HepG2 (cell line): ENCODE results near the gene ASIC3. TPM values are rescaled to one million over a fixed set of nuclear protein-coding genes. Genes with fewer than 3 reads are reported as not detected.

Source experiments
- ATM ChIP-seq: fragments of 450-650 bp; IDR thresholded peaks from 2 replicates; pipeline ENCODE4 v1.7.1; 2017; ENCODE audit warnings: mild to moderate bottlenecking, borderline replicate concordance
- CSRNP1 ChIP-seq: sonication (generic); formaldehyde crosslinking; IDR thresholded peaks from 2 replicates; pipeline ENCODE4 v1.8.1; 2023; ENCODE audit warnings: mild to moderate bottlenecking, missing genetic modification reagents
- DPF2 ChIP-seq: sonication (generic); formaldehyde crosslinking; IDR thresholded peaks from 2 replicates; pipeline ENCODE4 v1.4.0; 2020; ENCODE audit warnings: mild to moderate bottlenecking, low read depth, missing genetic modification reagents, borderline replicate concordance
- KDM4B ChIP-seq: sonication (generic); formaldehyde crosslinking; IDR thresholded peaks from 2 replicates; pipeline ENCODE4 v1.4.0; 2020; ENCODE audit warnings: missing genetic modification reagents
- MATR3 ChIP-seq: sonication (generic); formaldehyde crosslinking; IDR thresholded peaks from 2 replicates; pipeline ENCODE4 v1.4.0; 2020; ENCODE audit warnings: missing genetic modification reagents
- MEIS2 ChIP-seq: sonication (generic); formaldehyde crosslinking; IDR thresholded peaks from 2 replicates; pipeline ENCODE4 v1.9.0; 2021; ENCODE audit warnings: mild to moderate bottlenecking, missing genetic modification reagents
- MLX ChIP-seq: IDR thresholded peaks from 2 replicates; pipeline ENCODE4 v1.6.1; 2016
- NCOA5 ChIP-seq: sonication (generic); formaldehyde crosslinking; IDR thresholded peaks from 2 replicates; pipeline ENCODE4 v1.4.0; 2020; ENCODE audit warnings: missing genetic modification reagents
- NFIC ChIP-seq: IDR thresholded peaks from 2 replicates; pipeline ENCODE4 v1.6.1; 2012; ENCODE audit warnings: mild to moderate bottlenecking, low read length, inconsistent platforms
- NR1H2 ChIP-seq: sonication (generic); formaldehyde crosslinking; IDR thresholded peaks from 2 replicates; pipeline ENCODE4 v1.8.1; 2022; ENCODE audit warnings: low read depth, missing genetic modification reagents, borderline replicate concordance
- RBM22 ChIP-seq: fragments of 200-400 bp; formaldehyde crosslinking; optimal IDR thresholded peaks from 2 replicates; pipeline ENCODE3; 2017; ENCODE audit warnings: mild to moderate bottlenecking, low read length, moderate library complexity
- RBM39 ChIP-seq: fragments of 200-400 bp; formaldehyde crosslinking; IDR thresholded peaks from one replicate; pipeline ENCODE4 v1.6.1; 2018; ENCODE audit warnings: antibody characterized with exemption, mild to moderate bottlenecking, low read depth, low read length; ENCODE audit not compliant: poor library complexity, severe bottlenecking
- RCOR2 ChIP-seq: IDR thresholded peaks from 2 replicates; pipeline ENCODE4 v1.6.1; 2016; ENCODE audit warnings: missing biosample characterization, missing genetic modification reagents
- SMAD9 ChIP-seq: sonication (generic); formaldehyde crosslinking; IDR thresholded peaks from 2 replicates; pipeline ENCODE4 v1.5.1; 2020; ENCODE audit warnings: mild to moderate bottlenecking, missing genetic modification reagents
- SMC3 ChIP-seq: IDR thresholded peaks from 2 replicates; pipeline ENCODE4 v1.6.1; 2011; ENCODE audit warnings: low read length, improper control_type of control experiment
- SNAPC5 ChIP-seq: sonication (generic); formaldehyde crosslinking; IDR thresholded peaks from 2 replicates; pipeline ENCODE4 v1.8.1; 2023; ENCODE audit warnings: mild to moderate bottlenecking, missing genetic modification reagents, borderline replicate concordance
- STAT5B ChIP-seq: sonication (generic); formaldehyde crosslinking; IDR thresholded peaks from 2 replicates; pipeline ENCODE4 v1.4.0; 2020; ENCODE audit warnings: missing genetic modification reagents
- TARDBP ChIP-seq: sonication (generic); formaldehyde crosslinking; IDR thresholded peaks from 2 replicates; pipeline ENCODE4 v1.8.0; 2022; ENCODE audit warnings: mild to moderate bottlenecking, missing genetic modification reagents
- TCF7 ChIP-seq: sonication (generic); IDR thresholded peaks from 2 replicates; pipeline ENCODE4 v1.6.1; 2016; ENCODE audit warnings: antibody characterized with exemption, low read depth
- ZFP36 ChIP-seq: fragments of 150-350 bp; IDR thresholded peaks from 2 replicates; pipeline ENCODE4 v1.6.1; 2018; ENCODE audit warnings: borderline replicate concordance, low read length, low read depth; ENCODE audit not compliant: partially characterized antibody
- ZFX ChIP-seq: sonication (generic); formaldehyde crosslinking; IDR thresholded peaks from 2 replicates; pipeline ENCODE4 v1.4.0; 2020; ENCODE audit warnings: mild to moderate bottlenecking, low read depth, missing genetic modification reagents, moderate library complexity
- ZNF234 ChIP-seq: sonication (generic); formaldehyde crosslinking; conservative IDR thresholded peaks from 2 replicates; pipeline ENCODE4 v1.5.1; 2020; ENCODE audit warnings: mild to moderate bottlenecking, missing genetic modification reagents
- ZNF24 ChIP-seq: fragments of 450-650 bp; IDR thresholded peaks from 2 replicates; pipeline ENCODE4 v1.6.1; 2017; ENCODE audit warnings: antibody characterized with exemption, mild to moderate bottlenecking
- ZNF256 ChIP-seq: sonication (generic); formaldehyde crosslinking; conservative IDR thresholded peaks from 2 replicates; pipeline ENCODE4 v1.4.0; 2020; ENCODE audit warnings: missing genetic modification reagents
- ZNF30 ChIP-seq: sonication (generic); formaldehyde crosslinking; IDR thresholded peaks from 2 replicates; pipeline ENCODE4 v1.5.0; 2020; ENCODE audit warnings: mild to moderate bottlenecking, missing genetic modification reagents
- ZNF33B ChIP-seq: sonication (generic); formaldehyde crosslinking; IDR thresholded peaks from 2 replicates; pipeline ENCODE4 v1.5.1; 2020; ENCODE audit warnings: mild to moderate bottlenecking, missing genetic modification reagents
- ZNF510 ChIP-seq: sonication (generic); formaldehyde crosslinking; IDR thresholded peaks from 2 replicates; pipeline ENCODE4 v1.4.0; 2020; ENCODE audit warnings: low read depth, mild to moderate bottlenecking, missing genetic modification reagents
- ZNF577 ChIP-seq: sonication (generic); formaldehyde crosslinking; IDR thresholded peaks from 2 replicates; pipeline ENCODE4 v1.4.0; 2020; ENCODE audit warnings: mild to moderate bottlenecking, low read depth, missing genetic modification reagents, borderline replicate concordance
- ZNF672 ChIP-seq: sonication (generic); formaldehyde crosslinking; IDR thresholded peaks from 2 replicates; pipeline ENCODE4 v1.8.1; 2022; ENCODE audit warnings: missing genetic modification reagents
- ZNF800 ChIP-seq: sonication (generic); formaldehyde crosslinking; IDR thresholded peaks from 2 replicates; pipeline ENCODE4 v1.4.0; 2020; ENCODE audit warnings: missing genetic modification reagents
- polyA plus RNA-seq, 8 experiments: library from polyadenylated mRNA; depleted of rRNA in 3 of 8; stranded (reverse) in 7 of 8; unstranded in 1 of 8; fragments of >200 nt; fragmentation: Illumina TruSeq in 4 of 8; extraction: Trizol in 4 of 8; gene quantifications; 2 replicates each; pipeline versions ENCODE4 v1.2.1 to v1.2.3, GENCODE V29; 2011 to 2016; ENCODE audit warnings: low read depth in 4 of 8, missing spikeins in 1 of 8, mixed read lengths in 1 of 8; ENCODE audit not compliant: insufficient read depth in 1 of 8
- total RNA-seq, 5 experiments: library from RNA; depleted of rRNA; stranded (reverse); fragments of >200 nt; fragmentation: Illumina TruSeq; extraction: Trizol; gene quantifications; 2 replicates each; pipeline ENCODE4 v1.2.3, GENCODE V29; 2016; ENCODE audit warnings: low read depth in 1 of 5

Gene ASIC3
- total and polyA plus RNA-seq, 2 of the 13 experiments (the other 11 are each of a cell fraction or from before 2014, with no cell fraction given), result 0.51 TPM; not detected in 1

- TF ChIP-seq ZFP36 (no peak), CSRNP1 (CRISPR knock-in tag) (no peak), NFIC (no peak), RBM39 (peak; percentile 48), NR1H2 (CRISPR knock-in tag) (no peak), ZNF234 (CRISPR knock-in tag) (no peak), SMC3 (peak; percentile 40; the same call in 1 of the 2 replicates), ZNF510 (CRISPR knock-in tag) (no peak), ZNF24 (no peak), SNAPC5 (CRISPR knock-in tag) (no peak), ZNF256 (CRISPR knock-in tag) (no peak), ZNF30 (CRISPR knock-in tag) (no peak), ZNF672 (CRISPR knock-in tag) (no peak), MLX (CRISPR knock-in tag) (peak; percentile 42), SMAD9 (CRISPR knock-in tag) (no peak), RCOR2 (CRISPR knock-in tag) (no peak), TARDBP (CRISPR knock-in tag) (no peak), NCOA5 (CRISPR knock-in tag) (no peak), STAT5B (CRISPR knock-in tag) (no peak), DPF2 (CRISPR knock-in tag) (no peak), RBM22 (no peak), MATR3 (CRISPR knock-in tag) (no peak), KDM4B (CRISPR knock-in tag) (no peak; the same call in 1 of the 2 replicates), ZNF800 (0 out of 2 replicates have a peak, but pooled peaks have one; percentile 22), ZNF577 (CRISPR knock-in tag) (no peak), TCF7 (no peak), ZFX (CRISPR knock-in tag) (peak; percentile 34; the same call in 1 of the 2 replicates), ZNF33B (no peak), ATM (no peak), MEIS2 (CRISPR knock-in tag) (no peak)
Measured at GRCh38 chr7:151017953-151018420, 30.3 kb upstream of the ASIC3 start (continued).
